H1 (cell line): ENCODE measurements around the gene CALY. TPM values are rescaled to one million over a fixed set of nuclear protein-coding genes. Genes with fewer than 3 reads are reported as not detected.
"Not testable (repeated sequence)": the region's sequence is repeated elsewhere in the genome, so short reads cannot be mapped to it uniquely, and the experiment has no call there.

Source experiments
- CTCF ChIA-PET: fragments of 300-600 bp; sonication (Branson Sonifier 250); formaldehyde crosslinking; loops from one replicate; lab custom pipeline; 2021; ENCODE audit not compliant: partially characterized antibody; lab: Charles Lee
- POLR2A ChIA-PET: fragments of 300-600 bp; sonication (Branson Sonifier 250); formaldehyde crosslinking; loops from one replicate; lab custom pipeline; 2021; ENCODE audit warnings: inconsistent platforms; ENCODE audit not compliant: partially characterized antibody; lab: Charles Lee
- DNase-seq, 2 experiments: peaks; one replicate each; pipeline versions ENCODE4 v3.0.0 to v3.0.0-alpha.2; 2010 to 2022; ENCODE audit warnings: low spot score in 2 of 2, low read depth in 1 of 2, mixed read lengths in 1 of 2
- FAIRE-seq: peaks from 2 replicates; lab custom pipeline; 2011; peaks lifted over from hg19 to GRCh38; lab: Jason Lieb, UNC
- H2AFZ ChIP-seq: 2 replicates; pipeline ENCODE4 v1.8.1; 2012; ENCODE audit warnings: low read length, inconsistent platforms
- H2AK5ac ChIP-seq: 2 replicates; pipeline ENCODE4 v1.6.1; 2013; ENCODE audit warnings: low read depth, low read length
- H2BK120ac ChIP-seq: replicated peaks from 2 replicates; pipeline ENCODE3; 2013; ENCODE audit warnings: low read depth, low read length, inconsistent platforms
- H2BK12ac ChIP-seq: 2 replicates; pipeline ENCODE4 v1.6.1; 2013; ENCODE audit warnings: low read depth, low read length
- H2BK15ac ChIP-seq: 2 replicates; pipeline ENCODE4 v1.6.1; 2013; ENCODE audit warnings: low read length
- H2BK20ac ChIP-seq: 2 replicates; pipeline ENCODE4 v1.6.1; 2013; ENCODE audit warnings: low read length
- H2BK5ac ChIP-seq: 2 replicates; pipeline ENCODE4 v1.6.1; 2013; ENCODE audit warnings: low read depth, low read length
- H3K14ac ChIP-seq: 2 replicates; pipeline ENCODE4 v1.6.1; 2013; ENCODE audit warnings: inconsistent platforms; ENCODE audit not compliant: insufficient read length
- H3K18ac ChIP-seq: 2 replicates; pipeline ENCODE4 v1.6.1; 2013; ENCODE audit warnings: low read length; ENCODE audit errors: extremely low read depth
- H3K23ac ChIP-seq: 2 replicates; pipeline ENCODE4 v1.6.1; 2013; ENCODE audit warnings: inconsistent platforms; ENCODE audit not compliant: insufficient read length
- H3K23me2 ChIP-seq: 2 replicates; pipeline ENCODE4 v1.6.1; 2013; ENCODE audit warnings: low read depth, low read length
- H3K27ac ChIP-seq: 2 replicates; pipeline ENCODE4 v1.6.1; 2011; ENCODE audit warnings: low read depth, low read length, inconsistent platforms
- H3K27me3 ChIP-seq, 4 experiments: replicated peaks in 1 of 4; 1 replicate in 1 of 4; 2 replicates in 3 of 4; pipeline versions ENCODE4 v1.6.1 to v1.8.1; 2011 to 2013; ENCODE audit warnings: low read length in 3 of 4, mild to moderate bottlenecking in 3 of 4, inconsistent platforms in 2 of 4, mixed read lengths in 2 of 4, moderate library complexity in 1 of 4; ENCODE audit not compliant: control insufficient read depth in 3 of 4, insufficient read depth in 3 of 4; ENCODE audit errors: extremely low read depth in 1 of 4
- H3K36me3 ChIP-seq, 4 experiments: 2 replicates each; pipeline versions ENCODE4 v1.6.1 to v1.8.1; 2011 to 2013; ENCODE audit warnings: mild to moderate bottlenecking in 4 of 4, low read length in 3 of 4, moderate library complexity in 2 of 4, control low read depth in 1 of 4, inconsistent platforms in 1 of 4; ENCODE audit not compliant: insufficient read depth in 4 of 4, control insufficient read depth in 2 of 4
- H3K4ac ChIP-seq: replicated peaks from 2 replicates; pipeline ENCODE3; 2013; ENCODE audit warnings: low read length, low read depth, mixed read lengths, inconsistent platforms; ENCODE audit not compliant: insufficient read length
- H3K4me1 ChIP-seq, 4 experiments: replicated peaks in 1 of 4; 1 replicate in 1 of 4; 2 replicates in 3 of 4; pipeline versions ENCODE4 v1.6.1 to v1.8.1; 2011 to 2013; ENCODE audit warnings: low read length in 3 of 4, inconsistent platforms in 2 of 4, mixed read lengths in 1 of 4; ENCODE audit not compliant: insufficient read depth in 4 of 4, control insufficient read depth in 3 of 4
- H3K4me2 ChIP-seq, 2 experiments: 2 replicates each; pipeline versions ENCODE4 v1.6.1 to v1.8.1; 2011 to 2013; ENCODE audit warnings: low read depth in 2 of 2, low read length in 2 of 2, control low read depth in 1 of 2, inconsistent platforms in 1 of 2, mild to moderate bottlenecking in 1 of 2; ENCODE audit not compliant: insufficient read depth in 1 of 2
- H3K4me3 ChIP-seq, 4 experiments: fragments of 200-600, 300-600 bp in 1 of 4; sonication (generic), shearing (Covaris generic), sonication (Bioruptor Twin) in 1 of 4; 2 replicates each; pipeline versions ENCODE4 v1.5.1 to v1.8.1; 2011 to 2016; ENCODE audit warnings: low read length in 4 of 4, low read depth in 3 of 4, control low read depth in 2 of 4, inconsistent platforms in 2 of 4, mild to moderate bottlenecking in 2 of 4, mixed read lengths in 1 of 4, moderate library complexity in 1 of 4; ENCODE audit not compliant: insufficient read depth in 2 of 4; ENCODE audit errors: extremely low read depth in 1 of 4
- H3K56ac ChIP-seq: replicated peaks from 2 replicates; pipeline ENCODE3; 2013; ENCODE audit warnings: low read depth, mild to moderate bottlenecking, mixed read lengths, low read length, inconsistent platforms; ENCODE audit not compliant: insufficient read length
- H3K79me1 ChIP-seq: 2 replicates; pipeline ENCODE4 v1.6.1; 2013; ENCODE audit warnings: low read depth, low read length, control low read depth
- H3K79me2 ChIP-seq, 2 experiments: 2 replicates each; pipeline versions ENCODE4 v1.6.1 to v1.8.1; 2012 to 2013; ENCODE audit warnings: low read length in 2 of 2, mild to moderate bottlenecking in 2 of 2, inconsistent platforms in 1 of 2; ENCODE audit not compliant: insufficient read depth in 2 of 2, control insufficient read depth in 1 of 2
- H3K9ac ChIP-seq, 4 experiments: replicated peaks in 1 of 4; 1 replicate in 1 of 4; 2 replicates in 3 of 4; pipeline versions ENCODE4 v1.6.1 to v1.8.1; 2011 to 2013; ENCODE audit warnings: low read depth in 3 of 4, low read length in 3 of 4, control low read depth in 2 of 4, mild to moderate bottlenecking in 2 of 4, moderate library complexity in 2 of 4, inconsistent platforms in 1 of 4; ENCODE audit errors: extremely low read depth in 1 of 4
- H3K9me3 ChIP-seq, 2 experiments: 2 replicates each; pipeline versions ENCODE4 v1.6.1 to v1.8.1; 2012 to 2013; ENCODE audit warnings: mild to moderate bottlenecking in 2 of 2, moderate library complexity in 2 of 2, control low read depth in 1 of 2, inconsistent platforms in 1 of 2, low read depth in 1 of 2, low read length in 1 of 2, mixed read lengths in 1 of 2; ENCODE audit not compliant: insufficient read depth in 2 of 2
- H4K20me1 ChIP-seq, 2 experiments: replicated peaks in 1 of 2; 2 replicates each; pipeline versions ENCODE3 to v1.8.1; 2011 to 2013; ENCODE audit warnings: inconsistent platforms in 2 of 2, low read length in 2 of 2, mild to moderate bottlenecking in 1 of 2; ENCODE audit not compliant: insufficient read depth in 2 of 2, control insufficient read depth in 1 of 2
- H4K5ac ChIP-seq: 2 replicates; pipeline ENCODE4 v1.6.1; 2013; ENCODE audit warnings: low read length, low read depth, mixed read lengths, inconsistent platforms; ENCODE audit not compliant: insufficient read length
- H4K8ac ChIP-seq: 2 replicates; pipeline ENCODE4 v1.8.0; 2013; ENCODE audit warnings: mild to moderate bottlenecking, moderate library complexity, low read length, inconsistent platforms; ENCODE audit not compliant: insufficient read depth; ENCODE audit errors: extremely low read depth
- H4K91ac ChIP-seq: replicated peaks from 2 replicates; pipeline ENCODE3; 2013; ENCODE audit warnings: low read length, mixed read lengths, inconsistent platforms; ENCODE audit not compliant: insufficient read length
- HDAC6 ChIP-seq: IDR thresholded peaks from one replicate; pipeline ENCODE4 v1.7.1; 2012; ENCODE audit warnings: low read depth, mild to moderate bottlenecking, inconsistent platforms, low read length, moderate library complexity
- SAP30 ChIP-seq: fragments of 300-600 bp; sonication (generic); IDR thresholded peaks from 2 replicates; pipeline ENCODE4 v1.7.1; 2012; ENCODE audit warnings: low read length, moderate library complexity, mild to moderate bottlenecking, inconsistent platforms; ENCODE audit not compliant: insufficient read depth, insufficient replicate concordance
- WGBS, 2 experiments: shearing (Covaris generic) in 1 of 2; methylation state at CpG; one replicate each; pipeline versions ENCODE4 v1.1.6 to v1.1.7; 2013 to 2015; ENCODE audit warnings: low lambda C conversion rate in 2 of 2, mixed read lengths in 2 of 2, inconsistent platforms in 1 of 2, low coverage in 1 of 2, missing lambda C conversion rate in 1 of 2; ENCODE audit not compliant: insufficient replicate concordance in 2 of 2, insufficient coverage in 1 of 2, insufficient read length in 1 of 2; ENCODE audit errors: extremely low coverage in 1 of 2, missing lambda C conversion rate in 1 of 2; 5-methylcytosine and 5-hydroxymethylcytosine counted together
- polyA plus RNA-seq, 7 experiments: library from polyadenylated mRNA; depleted of rRNA in 3 of 7; stranded (reverse) in 5 of 7; unstranded in 2 of 7; fragments of >200 nt in 5 of 7; fragments of 200-250 nt in 2 of 7; gene quantifications; 1 replicate in 5 of 7; 2 replicates in 1 of 7; 4 replicates in 1 of 7; pipeline versions ENCODE4 v1.2.1 to v1.2.3, GENCODE V29; 2011 to 2013; ENCODE audit warnings: missing spikeins in 2 of 7, mixed read lengths in 2 of 7
- total RNA-seq: library from RNA; stranded (reverse); fragmentation: NEBNext Ultra II Directional; extraction: Animal tissue kit (Norgen Biotek cat#: 25700); gene quantifications from 2 replicates; pipeline ENCODE4 v1.2.1, GENCODE V29; 2021

The CALY gene
- total and polyA plus RNA-seq, 2 of the 8 experiments (the other 6 are each of a cell fraction or from before 2014, with no cell fraction given), result 1.3 to 1.5 TPM

- TF ChIP-seq HDAC6 (no peak), SAP30 (no peak)
Observed at GRCh38 chr10:133368153-133368552, 31.5 kb upstream of the CALY start (continued).

GRCh38 chr10:133367461-133367860, 30.8 kb upstream of the CALY start:
- H3K79me1 ChIP-seq, H3K27me3 ChIP-seq, H2BK15ac ChIP-seq, CTCF ChIA-PET, H3K4me2 ChIP-seq, H3K23me2 ChIP-seq, H4K8ac ChIP-seq, H4K91ac ChIP-seq, H3K9ac ChIP-seq, H3K79me2 ChIP-seq, H2AK5ac ChIP-seq, H3K23ac ChIP-seq, H3K18ac ChIP-seq, H2BK120ac ChIP-seq, H3K56ac ChIP-seq, H3K27ac ChIP-seq, FAIRE-seq, H2BK5ac ChIP-seq, DNase-seq, H3K4ac ChIP-seq, H3K4me3 ChIP-seq, H2BK20ac ChIP-seq, H2AFZ ChIP-seq, H3K14ac ChIP-seq, H4K5ac ChIP-seq, H2BK12ac ChIP-seq, H3K4me1 ChIP-seq, H3K9me3 ChIP-seq: not testable (repeated sequence)
- 92% methylated on average over 2 of the region's 7 CpGs; no CpG with 5 or more reads in 1 of the 2 experiments for WGBS, 2 experiments
- peaks cover 3 to 14% of the 10 kb centered on the region in 2 experiments for H4K20me1 ChIP-seq
- peaks cover 23 to 55% (median 48%) of the 10 kb centered on the region in 4 experiments for H3K36me3 ChIP-seq
- POLR2A ChIA-PET, result interaction anchor here (1.6 kb wide), 1 partner anchor 10 kb away, joined by 6 read pairs; the partner anchor contains the start of gene FUOM
